ENCODE data around the gene FGF14. TPM values are rescaled to one million over a fixed set of nuclear protein-coding genes. Genes with fewer than 3 reads are reported as not detected.

The FGF14 gene
- total and polyA plus RNA-seq, 2 experiments from 2014 or later = 0.03 TPM; not detected in 1

DNA sequence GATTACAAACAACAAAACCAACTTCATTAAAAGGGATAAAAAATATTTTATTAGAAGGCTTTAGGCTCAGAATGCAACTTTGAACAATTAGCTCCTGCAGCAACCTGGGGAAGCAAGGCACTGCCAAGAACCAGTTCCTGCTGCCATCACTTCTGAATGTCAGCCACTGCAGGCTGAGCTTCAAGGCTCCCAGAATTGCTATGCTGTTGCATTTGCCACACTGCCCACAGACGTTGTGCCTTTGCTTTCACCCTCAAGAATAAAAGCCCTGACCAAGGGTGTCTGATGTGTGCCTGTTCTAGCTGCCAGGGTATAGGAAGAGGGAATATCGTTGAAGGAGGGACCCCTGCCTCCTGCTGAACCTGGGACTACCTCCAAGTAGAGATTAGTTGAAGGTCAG, 711.0 kb downstream of the FGF14 start:
- Histone ChIP-seq H3K4me3 (no peak overlapping the region), H3F3A (replicated peaks; ENCODE audit: low read depth) (no peaks in the 10 kb centered on the region), H3K4me1 (ENCODE audit: insufficient read depth) (no peaks in the 10 kb centered on the region), H3K27ac (ENCODE audit: low read depth) (no peak overlapping the region), H3K36me3 (ENCODE audit: insufficient read depth) (no peaks in the 10 kb centered on the region), H3K9me2 (ENCODE audit: insufficient read depth) (no peaks in the 10 kb centered on the region), H3K4me2 (no peak overlapping the region), H3K27me3 (ENCODE audit: insufficient read depth) (no peaks in the 10 kb centered on the region), H3K79me2 (replicated peaks; ENCODE audit: insufficient read depth) (no peaks in the 10 kb centered on the region), H2AFZ (no peak overlapping the region), H4K20me1 (replicated peaks; ENCODE audit: insufficient read depth) (no peaks in the 10 kb centered on the region)
- Mint-ChIP-seq H3K36me3 (ENCODE audit: low read depth) (no peaks in the 10 kb centered on the region), H3K4me3 (no peak overlapping the region), H3K4me1 (no peaks in the 10 kb centered on the region), H3K27me3 (ENCODE audit: insufficient read depth, low read depth, poor library complexity) (no peaks in the 10 kb centered on the region), H3K9me3 (no peaks in the 10 kb centered on the region), H3K27ac (no peak overlapping the region)
- TF ChIP-seq NANOG (IDR thresholded peaks at IDR 0.05; ENCODE audit: borderline replicate concordance) = no peak
- TF ChIP-seq, protein P1, sequence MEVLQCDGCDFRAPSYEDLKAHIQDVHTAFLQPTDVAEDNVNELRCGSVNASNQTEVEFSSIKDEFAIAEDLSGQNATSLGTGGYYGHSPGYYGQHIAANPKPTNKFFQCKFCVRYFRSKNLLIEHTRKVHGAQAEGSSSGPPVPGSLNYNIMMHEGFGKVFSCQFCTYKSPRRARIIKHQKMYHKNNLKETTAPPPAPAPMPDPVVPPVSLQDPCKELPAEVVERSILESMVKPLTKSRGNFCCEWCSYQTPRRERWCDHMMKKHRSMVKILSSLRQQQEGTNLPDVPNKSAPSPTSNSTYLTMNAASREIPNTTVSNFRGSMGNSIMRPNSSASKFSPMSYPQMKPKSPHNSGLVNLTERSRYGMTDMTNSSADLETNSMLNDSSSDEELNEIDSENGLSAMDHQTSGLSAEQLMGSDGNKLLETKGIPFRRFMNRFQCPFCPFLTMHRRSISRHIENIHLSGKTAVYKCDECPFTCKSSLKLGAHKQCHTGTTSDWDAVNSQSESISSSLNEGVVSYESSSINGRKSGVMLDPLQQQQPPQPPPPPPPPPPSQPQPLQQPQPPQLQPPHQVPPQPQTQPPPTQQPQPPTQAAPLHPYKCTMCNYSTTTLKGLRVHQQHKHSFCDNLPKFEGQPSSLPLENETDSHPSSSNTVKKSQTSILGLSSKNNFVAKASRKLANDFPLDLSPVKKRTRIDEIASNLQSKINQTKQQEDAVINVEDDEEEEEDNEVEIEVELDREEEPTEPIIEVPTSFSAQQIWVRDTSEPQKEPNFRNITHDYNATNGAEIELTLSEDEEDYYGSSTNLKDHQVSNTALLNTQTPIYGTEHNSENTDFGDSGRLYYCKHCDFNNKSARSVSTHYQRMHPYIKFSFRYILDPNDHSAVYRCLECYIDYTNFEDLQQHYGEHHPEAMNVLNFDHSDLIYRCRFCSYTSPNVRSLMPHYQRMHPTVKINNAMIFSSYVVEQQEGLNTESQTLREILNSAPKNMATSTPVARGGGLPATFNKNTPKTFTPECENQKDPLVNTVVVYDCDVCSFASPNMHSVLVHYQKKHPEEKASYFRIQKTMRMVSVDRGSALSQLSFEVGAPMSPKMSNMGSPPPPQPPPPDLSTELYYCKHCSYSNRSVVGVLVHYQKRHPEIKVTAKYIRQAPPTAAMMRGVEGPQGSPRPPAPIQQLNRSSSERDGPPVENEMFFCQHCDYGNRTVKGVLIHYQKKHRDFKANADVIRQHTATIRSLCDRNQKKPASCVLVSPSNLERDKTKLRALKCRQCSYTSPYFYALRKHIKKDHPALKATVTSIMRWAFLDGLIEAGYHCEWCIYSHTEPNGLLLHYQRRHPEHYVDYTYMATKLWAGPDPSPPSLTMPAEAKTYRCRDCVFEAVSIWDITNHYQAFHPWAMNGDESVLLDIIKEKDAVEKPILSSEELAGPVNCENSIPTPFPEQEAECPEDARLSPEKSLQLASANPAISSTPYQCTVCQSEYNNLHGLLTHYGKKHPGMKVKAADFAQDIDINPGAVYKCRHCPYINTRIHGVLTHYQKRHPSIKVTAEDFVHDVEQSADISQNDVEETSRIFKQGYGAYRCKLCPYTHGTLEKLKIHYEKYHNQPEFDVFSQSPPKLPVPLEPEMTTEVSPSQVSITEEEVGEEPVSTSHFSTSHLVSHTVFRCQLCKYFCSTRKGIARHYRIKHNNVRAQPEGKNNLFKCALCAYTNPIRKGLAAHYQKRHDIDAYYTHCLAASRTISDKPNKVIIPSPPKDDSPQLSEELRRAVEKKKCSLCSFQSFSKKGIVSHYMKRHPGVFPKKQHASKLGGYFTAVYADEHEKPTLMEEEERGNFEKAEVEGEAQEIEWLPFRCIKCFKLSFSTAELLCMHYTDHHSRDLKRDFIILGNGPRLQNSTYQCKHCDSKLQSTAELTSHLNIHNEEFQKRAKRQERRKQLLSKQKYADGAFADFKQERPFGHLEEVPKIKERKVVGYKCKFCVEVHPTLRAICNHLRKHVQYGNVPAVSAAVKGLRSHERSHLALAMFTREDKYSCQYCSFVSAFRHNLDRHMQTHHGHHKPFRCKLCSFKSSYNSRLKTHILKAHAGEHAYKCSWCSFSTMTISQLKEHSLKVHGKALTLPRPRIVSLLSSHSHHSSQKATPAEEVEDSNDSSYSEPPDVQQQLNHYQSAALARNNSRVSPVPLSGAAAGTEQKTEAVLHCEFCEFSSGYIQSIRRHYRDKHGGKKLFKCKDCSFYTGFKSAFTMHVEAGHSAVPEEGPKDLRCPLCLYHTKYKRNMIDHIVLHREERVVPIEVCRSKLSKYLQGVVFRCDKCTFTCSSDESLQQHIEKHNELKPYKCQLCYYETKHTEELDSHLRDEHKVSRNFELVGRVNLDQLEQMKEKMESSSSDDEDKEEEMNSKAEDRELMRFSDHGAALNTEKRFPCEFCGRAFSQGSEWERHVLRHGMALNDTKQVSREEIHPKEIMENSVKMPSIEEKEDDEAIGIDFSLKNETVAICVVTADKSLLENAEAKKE (CRISPR knock-in tag; IDR thresholded peaks at IDR 0.05) = no peak
- TF ChIP-seq EZH2 (IDR thresholded peaks at IDR 0.05; ENCODE audit: low read depth, unreplicated experiment) = no peak
- TF ChIP-seq, protein P2, sequence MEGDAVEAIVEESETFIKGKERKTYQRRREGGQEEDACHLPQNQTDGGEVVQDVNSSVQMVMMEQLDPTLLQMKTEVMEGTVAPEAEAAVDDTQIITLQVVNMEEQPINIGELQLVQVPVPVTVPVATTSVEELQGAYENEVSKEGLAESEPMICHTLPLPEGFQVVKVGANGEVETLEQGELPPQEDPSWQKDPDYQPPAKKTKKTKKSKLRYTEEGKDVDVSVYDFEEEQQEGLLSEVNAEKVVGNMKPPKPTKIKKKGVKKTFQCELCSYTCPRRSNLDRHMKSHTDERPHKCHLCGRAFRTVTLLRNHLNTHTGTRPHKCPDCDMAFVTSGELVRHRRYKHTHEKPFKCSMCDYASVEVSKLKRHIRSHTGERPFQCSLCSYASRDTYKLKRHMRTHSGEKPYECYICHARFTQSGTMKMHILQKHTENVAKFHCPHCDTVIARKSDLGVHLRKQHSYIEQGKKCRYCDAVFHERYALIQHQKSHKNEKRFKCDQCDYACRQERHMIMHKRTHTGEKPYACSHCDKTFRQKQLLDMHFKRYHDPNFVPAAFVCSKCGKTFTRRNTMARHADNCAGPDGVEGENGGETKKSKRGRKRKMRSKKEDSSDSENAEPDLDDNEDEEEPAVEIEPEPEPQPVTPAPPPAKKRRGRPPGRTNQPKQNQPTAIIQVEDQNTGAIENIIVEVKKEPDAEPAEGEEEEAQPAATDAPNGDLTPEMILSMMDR (conservative IDR thresholded peaks at IDR 0.05; ENCODE audit: low read depth in 2 of 2) = no peak
- no peak for TF ChIP-seq ZNF114 (CRISPR knock-in tag; IDR thresholded peaks at IDR 0.05)
- TF ChIP-seq ZNF331 (CRISPR knock-in tag; IDR thresholded peaks at IDR 0.05; ENCODE audit: low read depth) = no peak
- TF ChIP-seq, protein P3, sequence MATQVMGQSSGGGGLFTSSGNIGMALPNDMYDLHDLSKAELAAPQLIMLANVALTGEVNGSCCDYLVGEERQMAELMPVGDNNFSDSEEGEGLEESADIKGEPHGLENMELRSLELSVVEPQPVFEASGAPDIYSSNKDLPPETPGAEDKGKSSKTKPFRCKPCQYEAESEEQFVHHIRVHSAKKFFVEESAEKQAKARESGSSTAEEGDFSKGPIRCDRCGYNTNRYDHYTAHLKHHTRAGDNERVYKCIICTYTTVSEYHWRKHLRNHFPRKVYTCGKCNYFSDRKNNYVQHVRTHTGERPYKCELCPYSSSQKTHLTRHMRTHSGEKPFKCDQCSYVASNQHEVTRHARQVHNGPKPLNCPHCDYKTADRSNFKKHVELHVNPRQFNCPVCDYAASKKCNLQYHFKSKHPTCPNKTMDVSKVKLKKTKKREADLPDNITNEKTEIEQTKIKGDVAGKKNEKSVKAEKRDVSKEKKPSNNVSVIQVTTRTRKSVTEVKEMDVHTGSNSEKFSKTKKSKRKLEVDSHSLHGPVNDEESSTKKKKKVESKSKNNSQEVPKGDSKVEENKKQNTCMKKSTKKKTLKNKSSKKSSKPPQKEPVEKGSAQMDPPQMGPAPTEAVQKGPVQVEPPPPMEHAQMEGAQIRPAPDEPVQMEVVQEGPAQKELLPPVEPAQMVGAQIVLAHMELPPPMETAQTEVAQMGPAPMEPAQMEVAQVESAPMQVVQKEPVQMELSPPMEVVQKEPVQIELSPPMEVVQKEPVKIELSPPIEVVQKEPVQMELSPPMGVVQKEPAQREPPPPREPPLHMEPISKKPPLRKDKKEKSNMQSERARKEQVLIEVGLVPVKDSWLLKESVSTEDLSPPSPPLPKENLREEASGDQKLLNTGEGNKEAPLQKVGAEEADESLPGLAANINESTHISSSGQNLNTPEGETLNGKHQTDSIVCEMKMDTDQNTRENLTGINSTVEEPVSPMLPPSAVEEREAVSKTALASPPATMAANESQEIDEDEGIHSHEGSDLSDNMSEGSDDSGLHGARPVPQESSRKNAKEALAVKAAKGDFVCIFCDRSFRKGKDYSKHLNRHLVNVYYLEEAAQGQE (IDR thresholded peaks at IDR 0.05; ENCODE audit: unreplicated experiment) = no peak
- no peak for TF ChIP-seq POLR2AphosphoS5 (IDR thresholded peaks at IDR 0.05; ENCODE audit: low read depth)
- no peak for TF ChIP-seq STAT1 (IDR thresholded peaks at IDR 0.05; ENCODE audit: unreplicated experiment)
- TF ChIP-seq, protein P4, sequence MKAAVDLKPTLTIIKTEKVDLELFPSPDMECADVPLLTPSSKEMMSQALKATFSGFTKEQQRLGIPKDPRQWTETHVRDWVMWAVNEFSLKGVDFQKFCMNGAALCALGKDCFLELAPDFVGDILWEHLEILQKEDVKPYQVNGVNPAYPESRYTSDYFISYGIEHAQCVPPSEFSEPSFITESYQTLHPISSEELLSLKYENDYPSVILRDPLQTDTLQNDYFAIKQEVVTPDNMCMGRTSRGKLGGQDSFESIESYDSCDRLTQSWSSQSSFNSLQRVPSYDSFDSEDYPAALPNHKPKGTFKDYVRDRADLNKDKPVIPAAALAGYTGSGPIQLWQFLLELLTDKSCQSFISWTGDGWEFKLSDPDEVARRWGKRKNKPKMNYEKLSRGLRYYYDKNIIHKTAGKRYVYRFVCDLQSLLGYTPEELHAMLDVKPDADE (IDR thresholded peaks at IDR 0.05) = no peak
- TF ChIP-seq JUNB (IDR thresholded peaks at IDR 0.05; ENCODE audit: unreplicated experiment) = no peak
- TF ChIP-seq CREB1 (CRISPR knock-in tag; IDR thresholded peaks at IDR 0.05; ENCODE audit: low read depth) = no peak
- TF ChIP-seq EZH2phosphoT487 (IDR thresholded peaks at IDR 0.05; ENCODE audit: unreplicated experiment) = no peak
- DNase-seq (ENCODE audit: low spot score) (no peak), ATAC-seq (no peak)

Measured in GM23338 (cell line).